Right ventricle myocardium inferior (tissue), 1 donor: ENCODE results near the gene PROP1. TPM values are rescaled to one million over a fixed set of nuclear protein-coding genes. Genes with fewer than 3 reads are reported as not detected.
"Not testable (repeated sequence)": the region's sequence is repeated elsewhere in the genome, so short reads cannot be mapped to it uniquely, and the experiment has no call there.

ENCODE experiments used
- ATAC-seq: fragments of 200-7000 bp; cut with Tn5 transposase; one replicate; pipeline ENCODE4 v1.9.1; 2020; ENCODE audit warnings: mild to moderate bottlenecking, moderate library complexity
- DNase-seq: peaks from one replicate; pipeline ENCODE4 v3.0.0; 2021; ENCODE audit errors: missing footprints
- intact Hi-C: fragments of 100-400 bp; cut with DNase I; formaldehyde crosslinking; loops from one replicate; pipeline ENCODE4 v1.11.0; 2022
- long read RNA-seq: library from polyadenylated mRNA; unstranded; transcript quantifications from one replicate; pipeline ENCODE4 v2.0.0, GENCODE V29; 2021
- total RNA-seq: library from RNA; stranded (reverse); fragmentation: NEBNext Ultra II Directional; extraction: Animal tissue kit (Norgen Biotek cat#: 25700); gene quantifications from one replicate; pipeline ENCODE4 v1.2.1, GENCODE V29; 2021
- donor health status: DM: no; HTN: yes; CAD: no; lungs with severe emphysema.

PROP1 gene
- total RNA-seq = not detected
- long read RNA-seq = 0 reads

DNA sequence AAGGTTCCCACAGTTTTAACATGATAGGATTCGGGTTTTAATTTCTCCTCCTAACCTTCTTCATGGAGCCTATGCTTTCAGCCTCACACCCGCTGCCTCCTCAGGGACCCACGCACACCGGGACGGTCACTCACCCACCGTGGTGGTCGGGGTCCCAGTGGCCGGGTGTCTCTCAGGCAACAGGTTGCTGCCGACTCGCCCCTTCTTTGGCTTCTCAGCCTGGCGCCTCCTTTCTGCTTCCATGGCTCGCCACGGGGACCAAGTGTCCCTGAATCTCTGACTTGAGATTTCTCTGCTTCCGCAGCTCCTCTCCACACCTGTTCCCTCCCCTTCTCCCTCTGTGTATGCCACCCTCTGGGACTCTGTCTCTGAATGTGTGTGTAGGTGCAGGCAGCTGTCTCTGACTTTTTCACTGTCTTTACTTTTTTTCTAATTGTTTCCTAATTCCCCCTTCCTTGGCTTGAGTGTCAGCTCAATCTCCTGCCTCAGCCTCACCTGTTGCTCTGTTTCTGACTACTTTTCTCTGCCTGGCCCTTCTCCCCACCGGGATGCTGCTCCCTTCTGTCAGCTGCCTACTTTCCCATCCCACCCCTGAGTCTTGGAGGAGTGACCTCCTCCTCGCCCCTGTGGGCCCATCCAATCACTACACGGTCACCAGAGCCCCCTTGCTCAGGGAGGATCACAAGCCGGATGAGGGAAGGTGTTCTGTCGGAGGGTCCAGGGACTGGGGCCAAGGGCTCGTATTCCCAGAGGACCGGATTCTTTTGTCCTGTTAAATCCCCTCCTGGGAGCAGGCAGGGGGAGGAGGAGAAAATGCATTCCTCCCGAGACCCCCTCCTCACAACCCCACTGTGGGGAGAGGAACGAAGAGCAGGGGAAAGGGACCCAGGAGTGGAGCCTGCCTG lies at the start of gene PROP1:
Gene PROP1, minus strand, starts transcription at position 552 of the 905 bp plus-strand sequence. Its CDS starts 309 bp downstream, at position 243.
- intact Hi-C loops = no loop called here
- DNase-seq (no peak), ATAC-seq (no peak)

DNA sequence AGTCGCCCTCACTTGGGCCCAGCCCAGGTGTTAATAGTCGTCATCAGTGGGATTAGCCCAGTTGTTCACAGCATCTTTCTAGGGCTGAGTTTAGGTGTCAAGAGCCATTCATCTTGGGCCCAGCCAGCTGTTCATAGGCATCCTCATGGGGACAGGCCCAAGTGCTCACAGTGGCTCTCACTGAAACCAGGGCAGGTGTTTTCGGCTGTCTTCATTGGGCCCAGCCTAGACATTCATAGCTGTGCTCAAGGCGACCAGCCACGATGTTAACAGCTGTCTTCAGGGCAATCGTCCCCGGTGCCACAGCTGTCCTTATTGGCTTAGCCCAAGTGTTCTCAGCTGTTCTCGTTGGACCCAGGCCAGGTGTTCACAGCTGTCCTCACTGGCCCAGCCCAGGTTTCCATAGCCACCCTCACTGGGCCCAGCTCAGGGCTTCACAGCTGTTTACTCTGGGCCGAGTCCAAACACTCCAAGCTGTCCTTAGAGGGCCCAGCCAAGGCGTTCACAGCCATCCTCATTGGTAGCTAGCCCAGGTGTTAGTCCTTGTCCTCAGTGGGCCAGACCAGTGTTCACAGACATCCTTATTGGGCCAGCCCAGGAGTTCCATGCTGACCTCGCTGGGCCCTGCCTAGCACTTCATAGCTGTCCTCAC lies 23.5 kb upstream of the PROP1 start:
- intact Hi-C loops, ATAC-seq, DNase-seq: not testable (repeated sequence)

DNA sequence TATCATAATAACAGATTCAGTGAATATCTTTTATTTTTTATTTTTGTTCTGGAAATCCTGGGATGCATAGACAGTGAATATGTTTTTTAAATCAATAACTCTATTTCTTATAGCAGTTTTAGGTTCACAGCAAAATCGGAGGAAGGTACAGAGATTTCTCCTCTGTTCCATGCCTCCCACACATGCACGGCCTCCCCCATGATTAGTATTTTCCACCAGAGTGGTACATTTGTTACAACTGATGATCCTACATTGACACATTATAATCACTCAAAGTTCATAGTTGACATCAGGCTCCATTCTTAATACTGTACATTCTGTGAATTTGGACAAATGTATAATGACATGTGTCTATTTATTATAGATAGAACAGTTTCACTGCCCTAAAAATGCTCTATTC lies 16.7 kb upstream of the PROP1 start:
- DNase-seq, ATAC-seq, intact Hi-C loops: not testable (repeated sequence)

DNA sequence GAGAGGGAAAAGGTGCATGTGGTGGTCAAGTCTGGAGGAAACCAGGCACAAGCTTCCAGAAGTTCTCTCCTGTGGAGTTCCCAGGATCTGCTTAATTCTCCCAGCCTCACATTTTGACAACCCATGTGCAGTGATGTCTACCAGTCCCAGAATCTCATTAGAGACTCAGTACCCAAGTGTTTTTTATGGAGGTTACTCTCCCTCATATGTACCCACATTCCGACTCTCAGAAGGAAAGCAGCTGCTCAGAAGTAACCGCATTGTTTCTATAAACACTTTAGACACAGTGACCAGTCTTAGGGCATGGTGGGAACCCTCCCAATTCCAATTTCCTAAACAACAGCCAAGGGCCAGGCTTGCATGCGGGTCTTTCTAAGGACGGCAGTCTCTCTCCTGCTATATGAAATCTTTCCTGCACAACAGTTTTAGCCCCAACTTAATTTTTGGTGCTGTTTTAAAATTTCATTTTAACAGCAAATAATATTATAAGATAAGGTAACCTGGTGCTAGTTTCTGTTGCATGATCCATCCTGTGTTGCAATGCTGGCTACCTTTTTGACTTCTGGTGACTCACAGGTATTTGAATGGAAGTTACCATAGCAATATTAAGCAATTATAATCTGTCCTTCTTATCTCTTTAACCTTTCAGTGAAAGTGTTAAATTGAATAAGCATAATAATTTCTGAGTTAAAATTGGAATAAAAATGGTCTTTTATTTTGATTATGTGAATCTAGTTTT lies 15.9 kb upstream of the PROP1 start:
- DNase-seq, intact Hi-C loops, ATAC-seq: not testable (repeated sequence)

DNA sequence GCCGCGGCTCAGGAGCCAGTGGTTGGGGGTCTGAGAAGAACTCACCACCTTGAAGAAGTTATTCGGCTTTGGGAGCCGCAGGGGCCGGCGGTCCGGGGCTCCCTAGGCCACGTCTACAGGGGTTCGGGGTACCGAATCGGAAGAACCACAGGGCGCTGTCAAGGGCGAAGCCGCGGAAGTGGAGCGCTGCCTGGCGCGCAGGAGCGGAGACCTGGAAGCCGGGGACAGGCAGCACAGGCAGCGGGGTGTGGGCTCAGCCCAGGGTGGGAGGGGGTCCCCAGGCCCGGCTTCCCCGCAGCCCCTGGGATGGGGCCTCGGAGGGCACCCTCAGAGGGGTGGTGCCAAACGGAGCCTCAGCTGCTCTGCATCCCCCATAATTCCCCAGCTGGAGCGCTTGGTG lies 11.2 kb upstream of the PROP1 start:
- ATAC-seq, DNase-seq, intact Hi-C loops: not testable (repeated sequence)

DNA sequence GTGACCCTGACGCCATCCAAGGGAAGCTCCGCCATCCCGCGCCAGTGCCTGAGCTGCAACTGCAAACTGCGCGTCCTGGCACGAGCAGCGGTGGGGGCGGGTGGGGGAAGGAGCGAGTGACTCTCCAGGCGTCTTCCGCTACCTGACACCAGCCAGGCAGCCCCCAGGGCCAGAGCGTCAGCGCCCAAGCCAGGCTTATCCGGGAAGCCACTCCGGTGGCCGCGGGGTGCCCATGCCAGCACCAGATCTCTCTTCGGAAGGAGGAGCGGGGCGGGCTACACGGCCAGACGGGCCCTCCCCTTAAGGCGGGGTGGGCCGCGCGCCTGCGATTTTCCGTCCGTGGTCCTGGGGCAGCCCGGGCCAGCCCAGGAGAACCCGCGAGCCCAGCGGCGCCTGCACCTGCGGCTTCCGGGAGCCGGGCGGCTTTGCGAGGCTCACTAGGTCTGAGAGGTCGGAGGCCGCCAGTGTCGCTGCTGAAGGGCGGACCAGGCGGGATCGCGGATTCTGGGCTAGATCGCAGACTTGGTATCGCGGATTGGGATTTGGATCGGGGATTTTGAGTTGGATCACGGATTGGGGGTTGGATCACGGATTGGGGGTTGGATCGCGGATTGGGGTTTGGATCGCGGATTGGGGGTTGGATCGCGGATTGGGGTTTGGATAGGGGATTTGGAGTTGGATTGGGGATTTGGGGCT lies 10.6 kb upstream of the PROP1 start:
- DNase-seq, intact Hi-C loops, ATAC-seq: not testable (repeated sequence)

DNA sequence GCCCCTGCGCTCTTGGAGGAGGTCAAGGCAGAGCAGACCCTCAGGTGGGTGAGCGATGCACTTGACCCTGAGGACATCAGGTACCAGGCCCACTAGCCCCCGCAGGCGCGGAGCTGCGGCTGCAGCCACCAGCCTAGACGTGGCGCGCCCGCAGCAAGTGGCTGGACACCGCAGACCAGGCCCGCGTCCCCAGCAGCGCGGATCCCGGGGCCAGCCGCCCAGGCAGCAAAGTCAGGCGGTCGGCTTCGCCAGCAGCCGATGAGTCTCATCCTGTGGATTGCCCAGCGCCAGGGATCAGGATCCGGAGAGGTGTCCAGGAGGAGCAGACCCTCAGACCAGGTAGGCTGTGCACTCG lies 10.1 kb upstream of the PROP1 start:
- DNase-seq, intact Hi-C loops, ATAC-seq: not testable (repeated sequence)

DNA sequence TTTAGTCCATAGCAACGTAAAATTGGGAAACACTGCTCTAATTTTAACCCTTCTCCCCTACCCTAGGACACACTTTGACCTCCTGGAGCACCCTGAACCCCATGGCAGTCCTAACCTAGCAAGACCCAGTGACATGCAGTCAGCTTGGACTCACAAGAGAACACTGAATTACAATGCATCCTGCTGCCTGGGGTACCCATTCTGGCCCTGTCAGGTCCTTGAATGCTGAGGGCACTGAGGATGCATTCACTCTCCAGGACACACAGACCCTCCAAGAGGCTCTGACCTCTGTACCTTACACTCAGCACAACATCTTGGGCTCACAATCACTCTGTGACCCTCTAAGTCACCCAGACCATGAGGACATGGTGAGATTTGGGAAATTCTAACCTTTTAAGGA lies 1.8 kb upstream of the PROP1 start:
- DNase-seq = no peak
- intact Hi-C loops = no loop called here
- no peak for ATAC-seq

DNA sequence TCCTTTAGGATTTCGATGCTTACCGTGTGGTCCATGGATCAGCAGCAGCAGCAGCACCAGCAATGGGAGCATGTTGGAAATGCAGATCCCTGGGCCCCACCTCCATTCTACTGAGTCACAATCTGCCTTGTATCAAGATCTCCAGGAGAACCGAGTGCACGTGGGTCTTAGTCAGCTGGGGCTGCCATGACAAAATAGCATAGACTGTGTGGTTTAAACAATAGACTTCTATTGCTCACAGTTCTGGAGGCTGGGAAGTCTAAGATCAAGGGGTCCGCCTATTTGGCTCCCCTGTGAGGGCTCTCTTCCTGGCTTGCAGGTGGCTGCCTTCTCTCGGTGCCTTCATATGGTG lies 1.3 kb upstream of the PROP1 start:
- ATAC-seq (no peak), DNase-seq (no peak)
- intact Hi-C loops = no loop called here

DNA sequence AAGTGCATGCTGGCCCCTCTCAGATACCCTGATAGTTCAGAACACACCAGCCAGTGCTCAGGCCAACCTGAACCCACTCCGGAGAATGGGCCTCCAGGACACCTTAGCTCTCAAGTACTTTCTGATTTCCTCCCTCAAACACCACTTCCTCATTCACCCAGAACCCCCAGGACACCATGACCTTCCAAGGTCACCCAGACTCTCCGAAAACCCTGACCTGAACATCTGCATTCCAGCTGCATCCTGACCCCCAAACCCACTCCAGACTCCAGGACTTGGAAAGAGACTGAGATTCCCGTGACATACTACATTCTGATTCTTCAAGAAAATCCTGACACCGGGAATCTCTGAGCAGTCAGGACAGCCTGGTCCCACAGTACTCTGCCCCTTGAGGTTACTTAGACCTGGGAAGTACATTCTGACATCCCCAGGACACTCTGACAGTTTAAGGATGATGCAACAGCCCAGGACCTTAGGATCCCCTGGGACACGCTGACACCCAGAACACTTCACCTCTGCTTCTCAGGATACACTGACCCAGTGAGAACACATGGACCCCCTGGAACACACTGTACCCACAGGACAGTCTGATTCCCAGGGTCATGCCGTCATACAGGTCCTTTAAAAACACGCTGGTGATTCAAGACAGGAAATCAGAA lies 747 bp upstream of the PROP1 start:
- ATAC-seq (no peak), DNase-seq (no peak)
- intact Hi-C loops = no loop called here

DNA sequence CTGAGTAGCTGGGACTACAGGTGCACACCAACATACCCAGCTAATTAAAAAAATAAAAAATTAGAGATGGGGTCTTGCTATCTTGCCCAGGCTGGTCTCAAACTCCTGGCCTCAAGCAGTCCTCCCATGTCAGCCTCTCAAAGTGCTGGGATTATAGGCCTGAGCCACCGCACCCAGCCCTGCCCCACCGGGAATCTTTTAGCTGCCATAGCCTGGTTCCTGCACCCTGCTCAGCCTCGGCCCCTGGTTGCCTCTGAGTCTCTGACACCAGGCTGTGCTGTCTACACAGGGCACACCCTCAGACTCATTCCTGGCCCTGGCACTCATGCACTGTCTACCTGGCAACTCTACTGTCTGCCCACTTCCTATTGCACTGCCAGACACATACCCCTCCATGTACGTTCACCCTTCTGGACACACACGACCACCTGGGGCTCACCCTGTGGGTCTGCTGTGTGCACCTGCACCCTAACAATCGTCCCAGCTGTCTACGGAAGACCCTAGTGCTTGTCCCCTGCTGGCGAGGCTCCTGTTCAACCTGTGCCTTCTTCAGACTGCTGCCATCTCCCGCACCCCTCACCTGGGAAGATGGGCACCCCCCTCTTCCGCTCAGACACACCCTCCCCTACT lies 1.4 kb downstream of the PROP1 start:
- intact Hi-C loops = no loop called here
- ATAC-seq (no peak), DNase-seq (no peak)

DNA sequence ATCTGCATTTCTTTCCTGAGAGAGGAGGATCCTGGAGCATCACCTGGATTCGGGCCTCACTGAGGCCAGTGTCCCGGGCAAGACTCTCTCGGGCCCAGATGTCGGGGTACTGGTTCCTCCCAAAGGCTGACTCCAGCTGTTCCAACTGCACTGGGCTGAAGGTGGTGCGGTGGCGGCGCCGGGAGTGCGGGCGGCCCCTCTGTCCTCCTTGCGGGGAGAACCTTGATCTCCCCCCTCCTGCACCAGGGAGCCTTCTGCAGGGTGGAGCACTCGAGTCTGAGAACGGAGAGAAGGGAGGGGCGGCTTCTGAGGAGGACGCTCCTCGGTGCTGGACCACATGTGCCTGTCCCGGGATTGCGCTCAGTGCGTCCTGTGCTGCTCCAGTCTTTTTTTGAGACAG lies 2.0 kb downstream of the PROP1 start:
- ATAC-seq (no peak), DNase-seq (no peak)
- intact Hi-C loops = no loop called here

DNA sequence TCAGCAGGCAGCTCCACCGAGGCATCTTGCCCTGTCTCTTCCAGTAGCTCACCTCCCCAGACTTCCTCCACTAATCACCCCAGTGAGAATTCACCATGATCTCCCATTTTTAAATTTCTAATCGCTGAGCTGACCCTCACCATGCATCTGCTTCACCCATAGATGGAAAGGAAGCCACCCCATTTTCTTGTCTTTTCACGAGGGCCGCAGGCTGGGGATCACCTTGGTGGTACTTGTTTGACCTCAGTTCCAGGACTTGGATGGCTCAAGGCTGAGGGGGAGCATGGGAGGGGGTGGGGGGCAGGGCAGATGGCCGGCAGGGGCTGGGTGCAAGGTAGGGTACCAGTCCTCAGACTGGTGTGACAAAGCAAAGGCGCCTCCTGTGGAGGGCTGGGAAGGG lies 3.6 kb downstream of the PROP1 start:
- intact Hi-C loops = no loop called here
- no peak for ATAC-seq
- DNase-seq = no peak

DNA sequence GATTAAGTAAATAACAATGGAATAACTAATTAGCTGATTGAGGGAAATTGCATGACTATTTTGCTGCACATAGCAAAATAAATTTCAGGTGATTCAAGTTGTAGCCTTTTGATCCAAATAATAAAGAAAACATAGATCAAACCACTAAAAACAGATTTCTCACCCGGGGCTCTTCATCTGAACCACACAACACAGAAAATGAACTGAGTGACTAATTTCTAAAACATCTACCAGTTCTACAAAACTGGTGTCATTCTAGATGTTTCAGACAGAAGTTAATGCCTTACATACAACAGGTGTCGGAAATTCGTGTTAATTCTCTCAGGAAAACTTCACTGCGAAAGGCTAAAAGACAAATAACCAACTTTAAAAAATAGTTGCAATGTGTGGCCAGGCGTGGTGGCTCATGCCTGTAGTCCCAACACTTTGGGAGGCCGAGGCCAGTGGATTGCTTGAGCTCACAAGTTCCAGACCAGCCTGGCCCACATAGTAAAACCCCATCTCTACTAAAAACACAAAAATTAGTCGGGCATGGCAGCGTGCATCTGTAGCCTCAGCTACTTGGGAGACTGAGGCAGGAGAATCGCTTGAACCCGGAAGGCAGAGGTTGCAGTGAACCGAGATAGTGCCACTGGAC lies 6.9 kb downstream of the PROP1 start:
- intact Hi-C loops = no loop called here
- no peak for ATAC-seq
- no peak for DNase-seq

DNA sequence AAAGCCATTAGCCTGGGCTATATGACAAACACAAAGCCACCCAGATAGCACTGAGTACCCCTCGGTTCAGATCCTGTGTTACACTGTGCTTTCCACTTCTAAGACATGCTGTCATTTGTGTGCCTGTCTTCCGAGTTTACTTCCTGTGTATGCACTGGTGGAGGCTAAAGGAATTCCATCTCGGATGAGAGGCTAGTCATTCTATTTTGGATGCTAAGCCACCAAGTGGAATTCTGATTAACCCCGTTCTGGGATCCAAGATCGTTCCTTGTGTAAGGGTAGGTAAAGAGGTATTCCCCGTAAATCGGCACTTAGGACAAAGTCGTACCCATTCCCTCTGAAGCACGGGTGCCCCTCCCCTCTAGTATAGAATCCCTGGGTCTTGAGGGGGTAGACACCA lies 8.7 kb downstream of the PROP1 start:
- ATAC-seq (no peak), DNase-seq (no peak)
- intact Hi-C loops = no loop called here

DNA sequence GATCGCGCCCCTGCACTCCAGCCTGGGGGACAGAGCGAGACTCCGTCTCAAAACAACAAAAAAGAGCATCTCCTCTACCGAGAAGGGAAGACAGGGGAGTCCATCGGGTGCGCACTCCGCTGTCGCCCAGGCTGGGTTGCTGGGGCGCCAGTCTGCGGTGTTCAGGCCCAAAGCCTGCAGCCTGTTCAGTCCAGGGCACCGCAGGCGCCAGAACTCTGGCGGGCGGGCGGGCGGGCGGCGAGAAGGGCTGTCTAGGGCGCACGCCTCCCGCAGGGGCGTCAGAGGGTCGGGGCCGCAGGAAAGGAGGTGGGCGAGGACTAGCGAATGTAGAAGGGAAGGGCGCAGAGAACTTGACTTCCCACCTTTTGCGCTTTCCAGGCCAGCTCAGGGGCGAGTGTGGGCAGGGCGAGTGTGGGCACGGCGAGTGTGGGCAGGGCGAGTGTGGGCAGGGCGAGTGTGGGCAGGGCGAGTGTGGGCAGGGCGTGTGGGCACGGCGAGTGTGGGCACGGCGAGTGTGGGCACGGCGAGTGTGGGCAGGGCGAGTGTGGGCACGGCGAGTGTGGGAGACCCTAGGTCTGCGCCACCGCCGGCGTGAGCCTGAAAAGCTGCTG lies 10.5 kb downstream of the PROP1 start:
- no peak for ATAC-seq
- intact Hi-C loops = no loop called here
- no peak for DNase-seq

DNA sequence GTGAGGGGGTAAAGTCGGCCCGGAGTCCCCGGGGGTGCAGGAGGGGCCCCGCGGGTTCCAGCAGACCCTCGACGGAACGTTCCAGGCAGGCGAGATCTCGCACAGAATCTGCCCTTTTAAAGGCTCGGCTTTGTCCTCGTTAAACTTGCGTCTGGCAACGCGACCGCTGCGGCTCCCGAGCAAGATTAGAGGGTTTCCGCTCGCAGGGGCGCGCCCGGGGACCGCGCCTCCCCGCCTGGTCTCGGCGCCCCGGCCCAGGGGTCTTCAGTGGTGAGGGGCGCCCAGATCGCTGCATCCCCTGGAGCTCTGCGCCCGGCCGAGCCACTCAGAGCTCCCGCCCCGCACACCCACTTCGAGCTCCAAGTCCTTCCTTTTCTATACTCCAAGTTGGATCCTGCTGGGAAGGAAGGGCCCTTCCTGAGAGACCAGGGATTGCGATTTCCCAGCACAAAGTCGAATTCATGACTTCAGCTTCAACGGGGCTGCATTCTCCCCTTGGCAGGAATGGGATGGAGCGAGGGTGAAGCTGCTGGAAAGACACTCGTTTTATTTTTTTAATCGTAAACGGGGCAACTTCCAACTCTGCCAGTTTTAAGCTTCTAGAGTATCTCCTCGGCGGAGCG lies 11.3 kb downstream of the PROP1 start:
- ATAC-seq (no peak), DNase-seq (no peak)
- intact Hi-C loops = no loop called here
